CD8-positive, alpha-beta memory T cell (primary cell): ENCODE measurements around the gene SIM2. TPM values are rescaled to one million over a fixed set of nuclear protein-coding genes. Genes with fewer than 3 reads are reported as not detected.

Experiments used
- CTCF ChIA-PET: fragments of 350-600 bp; sonication (Branson Sonifier 250); formaldehyde crosslinking; loops from one replicate; lab custom pipeline; 2021; ENCODE audit warnings: antibody characterized with exemption; lab: Charles Lee
- POLR2A ChIA-PET: fragments of 350-600 bp; sonication (Branson Sonifier 250); formaldehyde crosslinking; loops from one replicate; lab custom pipeline; 2021; ENCODE audit warnings: antibody characterized with exemption; lab: Charles Lee
- DNase-seq, 5 donors: peaks; one replicate each; pipeline versions ENCODE4 v3.0.0 to v3.0.0-alpha.2; 2020 to 2022; ENCODE audit warnings: mixed read lengths in 1 of 5
- H3K27ac ChIP-seq: one replicate; pipeline ENCODE4 v1.7.0; 2013; ENCODE audit warnings: low read depth, mild to moderate bottlenecking, low read length, moderate library complexity
- H3K27me3 ChIP-seq: 2 replicates; pipeline ENCODE4 v1.7.0; 2013; ENCODE audit warnings: low read length, mild to moderate bottlenecking; ENCODE audit not compliant: insufficient read depth, poor library complexity, severe bottlenecking
- H3K36me3 ChIP-seq: 2 replicates; pipeline ENCODE4 v1.7.0; 2013; ENCODE audit warnings: mild to moderate bottlenecking, low read length, moderate library complexity; ENCODE audit not compliant: insufficient read depth
- H3K4me1 ChIP-seq: 2 replicates; pipeline ENCODE4 v1.7.0; 2013; ENCODE audit warnings: mild to moderate bottlenecking, low read length, moderate library complexity; ENCODE audit not compliant: insufficient read depth
- H3K4me3 ChIP-seq: 2 replicates; pipeline ENCODE4 v1.7.0; 2013; ENCODE audit warnings: mild to moderate bottlenecking, low read length
- H3K9me3 ChIP-seq: 2 replicates; pipeline ENCODE4 v1.7.0; 2013; ENCODE audit warnings: mild to moderate bottlenecking, low read length
- H3K27ac Mint-ChIP-seq, 8 donors: one replicate each; pipeline ENCODE4 v1.8.0; 2020 to 2021; ENCODE audit warnings: mixed read lengths in 8 of 8, mild to moderate bottlenecking in 6 of 8, inconsistent platforms in 3 of 8, moderate library complexity in 3 of 8
- H3K27me3 Mint-ChIP-seq, 2 donors: one replicate each; pipeline ENCODE4 v1.8.0; 2020 to 2021; ENCODE audit warnings: mixed read lengths in 2 of 2, mild to moderate bottlenecking in 1 of 2, moderate library complexity in 1 of 2
- H3K36me3 Mint-ChIP-seq, 3 donors: one replicate each; pipeline ENCODE4 v1.8.0; 2020 to 2021; ENCODE audit warnings: mixed read lengths in 3 of 3, inconsistent platforms in 1 of 3, mild to moderate bottlenecking in 1 of 3
- H3K4me1 Mint-ChIP-seq, 3 donors: one replicate each; pipeline ENCODE4 v1.8.0; 2020 to 2021; ENCODE audit warnings: mixed read lengths in 3 of 3, inconsistent platforms in 1 of 3, mild to moderate bottlenecking in 1 of 3
- H3K4me3 Mint-ChIP-seq, 7 donors: one replicate each; pipeline ENCODE4 v1.8.0; 2020 to 2021; ENCODE audit warnings: mixed read lengths in 7 of 7, mild to moderate bottlenecking in 6 of 7, moderate library complexity in 4 of 7, inconsistent platforms in 2 of 7
- H3K9me3 Mint-ChIP-seq, 5 donors: one replicate each; pipeline ENCODE4 v1.8.0; 2020 to 2022; ENCODE audit warnings: mixed read lengths in 5 of 5, mild to moderate bottlenecking in 3 of 5, moderate library complexity in 2 of 5, inconsistent platforms in 1 of 5
- polyA plus RNA-seq: library from polyadenylated mRNA; unstranded; fragments of 300-500 nt; fragmentation: Illumina TruSeq; gene quantifications from one replicate; pipeline ENCODE4 v1.2.3, GENCODE V29; 2021
- total RNA-seq, 2 experiments: library from RNA; stranded (reverse); gene quantifications; one replicate each; pipeline ENCODE4 v1.2.3, GENCODE V29; 2021

Gene SIM2
- total and polyA plus RNA-seq, 3 experiments from 2014 or later: 0.07 TPM; not detected in 2

- Histone ChIP-seq H3K9me3 (no peaks in the 10 kb centered on the region), H3K27ac (no peak overlapping the region), H3K4me3 (no peak overlapping the region), H3K27me3 (no peaks in the 10 kb centered on the region), H3K4me1 (no peaks in the 10 kb centered on the region), H3K36me3 (no peaks in the 10 kb centered on the region)
- H3K4me3 Mint-ChIP-seq: no peak overlapping the region
- DNase-seq: no peak
- peaks cover 8 to 39% (median 13%) of the 10 kb centered on the region in 3 donors for H3K36me3 Mint-ChIP-seq
- no peaks in the 10 kb centered on the region for H3K4me1 Mint-ChIP-seq
- no peaks in the 10 kb centered on the region for H3K9me3 Mint-ChIP-seq
- H3K27me3 Mint-ChIP-seq: no peaks in the 10 kb centered on the region
- ChIA-PET POLR2A (no interaction called here), CTCF (no interaction called here)
- H3K27ac Mint-ChIP-seq: no peak overlapping the region
Measured at GRCh38 chr21:36766511-36766910, 67.6 kb downstream of the SIM2 start.

GRCh38 chr21:36767096-36767495 lies 68.2 kb downstream of the SIM2 start:
- no peaks in the 10 kb centered on the region for H3K27me3 ChIP-seq
- Mint-ChIP-seq H3K27ac (peak overlapping the region in 1 of 8 donors; percentile 40), H3K27me3 (no peaks in the 10 kb centered on the region), H3K9me3 (no peaks in the 10 kb centered on the region), H3K4me1 (no peaks in the 10 kb centered on the region), H3K36me3 (peaks cover 8 to 39% (median 13%) of the 10 kb centered on the region in 3 donors), H3K4me3 (no peak overlapping the region)
- DNase-seq: no peak
- no peaks in the 10 kb centered on the region for H3K9me3 ChIP-seq
- no peaks in the 10 kb centered on the region for H3K36me3 ChIP-seq
- no peaks in the 10 kb centered on the region for H3K4me1 ChIP-seq
- no peak overlapping the region for H3K27ac ChIP-seq
- ChIA-PET CTCF (no interaction called here), POLR2A (no interaction called here)
- H3K4me3 ChIP-seq: no peak overlapping the region

- POLR2A ChIA-PET: no interaction called here
- no peaks in the 10 kb centered on the region for H3K4me1 Mint-ChIP-seq
Measured at GRCh38 chr21:36768496-36768895, 69.6 kb downstream of the SIM2 start.

GRCh38 chr21:36769051-36769839 lies 70.3 kb downstream of the SIM2 start:
- ChIA-PET CTCF (no interaction called here), POLR2A (no interaction called here)
- H3K27ac Mint-ChIP-seq: no peak overlapping the region

More at GRCh38 chr21:36768496-36768895, 69.6 kb downstream of the SIM2 start:
- no peaks in the 10 kb centered on the region for H3K4me1 ChIP-seq
- no peaks in the 10 kb centered on the region for H3K27me3 ChIP-seq
- H3K4me3 Mint-ChIP-seq: no peak overlapping the region
- CTCF ChIA-PET: no interaction called here
- DNase-seq: no peak
- H3K36me3 ChIP-seq: no peaks in the 10 kb centered on the region
- H3K9me3 ChIP-seq: no peaks in the 10 kb centered on the region
- H3K27ac Mint-ChIP-seq: no peak overlapping the region
- H3K36me3 Mint-ChIP-seq: peaks cover 8 to 31% (median 13%) of the 10 kb centered on the region in 3 donors
- no peak overlapping the region for H3K27ac ChIP-seq
- H3K9me3 Mint-ChIP-seq: no peaks in the 10 kb centered on the region
- no peaks in the 10 kb centered on the region for H3K27me3 Mint-ChIP-seq
- no peak overlapping the region for H3K4me3 ChIP-seq

GRCh38 chr21:36773117-36773516 lies 74.2 kb downstream of the SIM2 start:
- H3K4me3 ChIP-seq: no peak overlapping the region
- Mint-ChIP-seq H3K4me3 (no peak overlapping the region), H3K36me3 (peaks cover 0 to 6% (median under 1%) of the 10 kb centered on the region in 3 donors), H3K27me3 (no peaks in the 10 kb centered on the region), H3K27ac (no peak overlapping the region), H3K4me1 (no peaks in the 10 kb centered on the region), H3K9me3 (no peaks in the 10 kb centered on the region)
- no peaks in the 10 kb centered on the region for H3K9me3 ChIP-seq
- H3K36me3 ChIP-seq: no peaks in the 10 kb centered on the region
- H3K4me1 ChIP-seq: no peaks in the 10 kb centered on the region
- no peaks in the 10 kb centered on the region for H3K27me3 ChIP-seq
- DNase-seq: no peak
- H3K27ac ChIP-seq: no peak overlapping the region
- ChIA-PET POLR2A (no interaction called here), CTCF (no interaction called here)

More at GRCh38 chr21:36769051-36769839, 70.3 kb downstream of the SIM2 start:
- Mint-ChIP-seq H3K9me3 (no peaks in the 10 kb centered on the region), H3K36me3 (peaks cover 7 to 26% (median 8%) of the 10 kb centered on the region in 3 donors), H3K4me1 (no peaks in the 10 kb centered on the region), H3K27me3 (no peaks in the 10 kb centered on the region), H3K4me3 (no peak overlapping the region)
- H3K4me3 ChIP-seq: no peak overlapping the region
- no peaks in the 10 kb centered on the region for H3K9me3 ChIP-seq
- no peaks in the 10 kb centered on the region for H3K4me1 ChIP-seq
- H3K27ac ChIP-seq: no peak overlapping the region
- DNase-seq: no peak
- H3K27me3 ChIP-seq: no peaks in the 10 kb centered on the region
- H3K36me3 ChIP-seq: no peaks in the 10 kb centered on the region

- ChIA-PET CTCF (no interaction called here), POLR2A (no interaction called here)
- Mint-ChIP-seq H3K9me3 (no peaks in the 10 kb centered on the region), H3K36me3 (peaks cover 0 to 2% (median 0%) of the 10 kb centered on the region in 3 donors), H3K27me3 (no peaks in the 10 kb centered on the region), H3K27ac (no peak overlapping the region), H3K4me1 (no peaks in the 10 kb centered on the region), H3K4me3 (no peak overlapping the region)
- Histone ChIP-seq H3K4me1 (no peaks in the 10 kb centered on the region), H3K36me3 (no peaks in the 10 kb centered on the region), H3K27me3 (no peaks in the 10 kb centered on the region), H3K4me3 (no peak overlapping the region), H3K9me3 (no peaks in the 10 kb centered on the region), H3K27ac (no peak overlapping the region)
- no peak for DNase-seq
Measured at GRCh38 chr21:36773995-36774394, 75.1 kb downstream of the SIM2 start.

- Mint-ChIP-seq H3K4me3 (no peak overlapping the region), H3K4me1 (peaks cover 0 to 8% (median 7%) of the 10 kb centered on the region in 3 donors), H3K27me3 (no peaks in the 10 kb centered on the region), H3K27ac (no peak overlapping the region), H3K36me3 (peaks cover 0 to 5% (median 2%) of the 10 kb centered on the region in 3 donors), H3K9me3 (no peaks in the 10 kb centered on the region)
- Histone ChIP-seq H3K27ac (no peak overlapping the region), H3K4me3 (no peak overlapping the region), H3K9me3 (no peaks in the 10 kb centered on the region), H3K36me3 (no peaks in the 10 kb centered on the region), H3K4me1 (no peaks in the 10 kb centered on the region), H3K27me3 (no peaks in the 10 kb centered on the region)
- ChIA-PET CTCF (no interaction called here), POLR2A (no interaction called here)
- no peak for DNase-seq
Measured at GRCh38 chr21:36776981-36777617, 78.2 kb downstream of the SIM2 start.

- CTCF ChIA-PET: no interaction called here
- Mint-ChIP-seq H3K4me1 (peaks cover 0 to 8% (median 7%) of the 10 kb centered on the region in 3 donors), H3K27me3 (no peaks in the 10 kb centered on the region), H3K4me3 (no peak overlapping the region), H3K36me3 (peaks cover 0 to 11% (median 4%) of the 10 kb centered on the region in 3 donors), H3K9me3 (no peaks in the 10 kb centered on the region), H3K27ac (no peak overlapping the region)
- Histone ChIP-seq H3K27me3 (no peaks in the 10 kb centered on the region), H3K36me3 (no peaks in the 10 kb centered on the region), H3K9me3 (no peaks in the 10 kb centered on the region), H3K27ac (no peak overlapping the region), H3K4me1 (no peaks in the 10 kb centered on the region), H3K4me3 (no peak overlapping the region)
- POLR2A ChIA-PET: no interaction called here
- DNase-seq: no peak
Measured at GRCh38 chr21:36780861-36781260, 81.9 kb downstream of the SIM2 start.
